NCI-H2081 treated with DMSO at 0.1 percent for 48 hours (cell line): ENCODE results near the gene MRPL2.
A peak's percentile ranks its signal among the peaks of the same experiment; 100 is the strongest.

Source experiments
- DNase-seq: peaks from one replicate; lab custom pipeline; 2025; lab: John Stamatoyannopoulos, UW

Gene MRPL2

DNA sequence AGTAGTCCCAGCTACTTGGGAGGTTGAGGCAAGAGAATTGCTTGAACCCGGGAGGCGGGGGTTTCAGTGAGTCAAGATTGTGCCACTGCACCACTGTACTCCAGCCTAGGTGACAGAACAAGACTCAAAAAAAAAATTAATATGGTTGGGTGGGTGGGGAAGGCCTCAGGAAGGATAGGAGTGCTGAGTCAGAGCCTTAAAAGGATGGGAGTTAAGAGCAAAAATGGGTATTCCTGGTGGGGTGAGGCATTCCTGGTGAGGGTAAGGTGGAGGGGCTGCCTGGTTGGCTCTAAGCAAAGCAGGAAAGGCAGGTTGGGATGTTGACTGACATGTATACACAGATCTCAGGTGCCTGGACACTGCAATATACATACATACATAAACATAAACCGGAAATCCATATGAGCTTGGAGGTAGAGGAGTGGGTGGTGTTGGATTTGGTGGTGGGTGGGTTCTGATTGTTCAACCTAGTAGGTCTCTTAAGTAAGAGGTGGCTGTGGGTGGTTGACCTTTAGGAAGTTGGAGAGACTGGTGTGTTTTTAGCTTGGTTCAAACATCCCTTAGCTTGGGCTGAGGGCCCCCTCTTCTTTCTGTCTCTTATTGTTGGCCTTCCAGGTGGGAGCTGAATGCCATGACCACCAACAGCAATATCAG lies 39.1 kb downstream of the MRPL2 start:
- DNase-seq: no peak

DNA sequence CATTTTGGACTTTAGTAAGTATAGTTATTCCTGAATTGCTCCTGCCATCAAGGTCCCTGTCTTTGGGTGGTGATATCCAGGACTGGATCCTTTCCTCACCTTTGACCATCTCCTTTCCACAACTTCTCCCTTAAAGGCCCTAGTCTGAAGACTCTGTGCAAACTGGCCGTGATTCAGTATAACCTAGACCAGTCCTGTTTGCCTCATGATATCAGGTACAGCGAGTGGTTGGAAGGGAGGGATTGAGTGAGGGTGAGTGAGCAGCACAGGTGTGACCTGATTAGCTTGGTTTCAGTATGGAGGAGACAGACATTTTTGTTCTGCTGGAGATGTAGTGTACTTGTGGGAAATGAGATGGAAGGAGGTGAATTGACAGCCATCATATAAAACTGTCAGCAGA lies 40.1 kb downstream of the MRPL2 start:
- DNase-seq: no peak

DNA sequence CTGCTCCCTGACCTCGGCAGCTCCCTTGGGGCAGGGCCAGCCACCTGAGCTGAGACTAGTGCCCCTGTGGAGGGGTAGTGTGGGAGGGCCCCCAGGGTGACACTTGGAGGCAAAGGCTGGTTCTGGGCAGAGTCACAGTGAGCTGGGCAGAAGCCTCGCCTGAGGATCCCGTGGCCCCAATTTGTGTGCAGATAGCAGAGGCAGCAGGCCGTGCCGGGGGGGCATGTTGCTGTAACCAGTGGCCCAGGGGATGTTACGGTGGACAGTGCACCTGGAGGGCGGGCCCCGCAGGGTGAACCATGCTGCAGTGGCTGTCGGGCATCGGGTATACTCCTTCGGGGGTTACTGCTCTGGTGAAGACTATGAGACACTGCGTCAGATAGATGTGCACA lies 42.3 kb downstream of the MRPL2 start:
- no peak for DNase-seq

DNA sequence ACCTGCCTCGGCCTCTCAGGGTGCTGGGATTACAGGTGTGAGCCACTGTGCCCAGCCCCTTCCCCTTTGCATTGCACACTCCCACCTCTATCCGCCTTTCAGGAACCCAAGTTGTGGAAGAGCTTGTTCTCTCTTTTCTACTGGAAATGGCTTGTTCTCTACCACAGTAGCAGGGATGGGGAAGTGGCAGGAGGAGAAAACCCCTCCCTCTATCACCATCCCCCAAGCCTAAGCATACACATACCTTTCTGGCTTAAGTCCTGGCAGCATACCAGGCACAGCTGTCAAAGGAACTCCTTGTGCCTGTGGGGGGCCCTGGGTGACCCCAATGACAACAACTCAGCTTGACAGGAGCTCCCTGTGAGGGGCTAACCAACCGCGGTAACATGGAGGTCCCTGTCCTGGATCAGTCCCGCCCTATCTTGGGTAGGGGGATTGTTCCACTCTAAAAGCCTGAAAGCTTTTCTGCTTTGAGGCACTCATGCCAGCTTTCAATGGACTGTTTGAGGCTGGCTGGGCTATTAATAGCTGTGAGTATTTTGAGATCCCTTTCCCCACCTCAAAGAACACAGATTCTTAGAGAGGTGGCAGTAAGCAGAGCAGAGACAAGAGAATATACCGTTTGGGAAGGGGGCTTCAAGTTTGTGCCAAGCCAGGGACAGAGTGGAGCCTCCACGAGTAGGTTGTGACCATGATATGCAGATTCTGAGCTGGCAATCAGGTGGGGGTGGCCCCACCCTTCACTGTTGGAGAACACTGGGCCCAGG lies 42.9 kb downstream of the MRPL2 start:
- no peak for DNase-seq

DNA sequence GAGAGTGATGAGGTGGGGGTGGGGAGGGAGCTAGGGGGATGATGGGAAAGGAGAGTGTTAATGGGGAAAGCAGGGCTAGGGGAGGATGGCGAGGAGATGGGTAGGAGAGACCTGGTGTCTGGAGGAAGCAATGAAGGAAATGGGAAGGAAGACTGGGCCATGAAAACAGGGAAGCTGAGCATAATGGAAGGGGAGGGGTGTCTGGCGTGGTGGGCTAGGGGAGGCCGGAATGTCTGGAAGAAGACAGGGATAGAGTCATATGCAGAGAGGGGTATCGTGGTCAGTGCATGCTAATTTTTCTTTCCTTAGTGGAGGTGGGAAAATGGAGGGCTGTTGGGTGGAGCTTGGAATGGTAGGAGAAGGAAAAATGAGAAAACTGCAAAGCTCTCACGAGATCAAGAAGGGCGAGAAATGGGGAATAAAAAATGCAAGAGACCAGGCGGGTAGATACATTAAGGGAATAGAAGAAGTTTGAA lies 44.8 kb downstream of the MRPL2 start:
- DNase-seq: no peak

DNA sequence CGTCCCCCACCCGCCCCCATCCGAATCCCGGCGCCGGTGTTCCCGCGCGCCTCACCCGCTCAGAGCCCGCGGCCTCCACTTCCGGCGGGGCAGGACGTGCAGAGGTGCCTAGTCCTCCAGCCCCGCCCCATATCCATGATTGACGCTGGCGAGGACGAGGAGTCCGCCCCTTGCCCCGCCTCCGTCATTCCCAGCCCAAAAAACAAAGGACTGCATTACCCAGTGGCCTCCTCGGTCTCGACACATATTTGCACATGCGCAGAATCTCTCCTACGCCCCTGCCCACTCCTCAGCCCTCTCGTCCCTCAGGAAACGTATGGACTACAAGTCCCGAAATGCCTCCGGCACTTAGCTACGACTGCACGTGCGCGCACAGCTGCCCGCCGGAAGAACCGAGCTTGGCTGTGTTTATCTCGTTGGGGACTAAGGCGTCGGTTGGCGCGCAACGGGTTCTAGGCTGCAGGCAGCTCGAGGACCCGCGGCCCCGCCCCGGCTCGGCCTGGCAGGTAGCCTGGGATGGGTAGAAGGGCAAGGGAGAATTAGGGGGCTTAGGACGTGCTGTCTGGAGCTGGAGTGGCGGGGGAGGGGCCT lies 45.3 kb downstream of the MRPL2 start, which contains the start of the genes KLHDC3 and MEA1:
Gene KLHDC3 (plus strand): TSS at position 407 of the 591 bp plus-strand sequence. CDS start 2,944 bp downstream, outside the sequence.
Gene MEA1 (minus strand): TSS at position 104 of the 591 bp plus-strand sequence. CDS start 133 bp downstream, outside the sequence.
- DNase-seq: peak; percentile 99

DNA sequence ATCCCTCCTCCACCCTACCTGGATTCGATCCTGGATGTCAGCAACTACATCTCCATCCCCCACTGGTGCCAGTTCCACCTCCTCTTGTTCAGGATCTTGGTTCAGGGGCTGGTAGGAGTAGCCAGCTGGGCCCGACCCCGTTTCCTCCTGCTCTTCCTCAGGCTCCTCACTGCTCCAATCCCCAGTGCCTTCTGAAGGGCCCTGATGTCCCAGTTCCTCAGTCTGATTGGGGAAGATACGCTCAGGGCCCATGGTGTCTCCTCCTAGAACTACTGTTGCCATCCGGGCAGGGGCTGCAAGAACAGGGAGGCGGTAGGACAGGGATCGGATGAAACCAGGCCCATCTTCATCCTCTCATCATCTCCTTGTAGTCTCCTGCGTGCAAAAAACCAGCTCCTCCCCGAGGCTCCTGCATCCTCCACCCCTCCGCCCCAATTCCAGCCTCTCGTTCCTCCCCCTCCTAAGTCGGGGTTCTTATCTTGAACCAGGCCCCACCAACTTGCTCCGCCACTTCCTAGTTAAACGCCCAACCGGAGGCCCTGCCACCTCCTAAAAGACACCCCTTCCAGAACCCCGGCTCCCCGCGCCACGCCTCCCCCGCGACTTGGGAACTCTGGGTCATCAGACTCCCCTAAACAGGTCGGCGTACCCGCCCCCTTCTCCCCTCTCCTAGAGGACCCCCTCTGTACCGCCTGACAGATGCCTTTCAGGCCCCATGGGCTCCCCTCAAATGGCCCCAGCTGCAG lies 46.0 kb downstream of the MRPL2 start:
- no peak for DNase-seq

DNA sequence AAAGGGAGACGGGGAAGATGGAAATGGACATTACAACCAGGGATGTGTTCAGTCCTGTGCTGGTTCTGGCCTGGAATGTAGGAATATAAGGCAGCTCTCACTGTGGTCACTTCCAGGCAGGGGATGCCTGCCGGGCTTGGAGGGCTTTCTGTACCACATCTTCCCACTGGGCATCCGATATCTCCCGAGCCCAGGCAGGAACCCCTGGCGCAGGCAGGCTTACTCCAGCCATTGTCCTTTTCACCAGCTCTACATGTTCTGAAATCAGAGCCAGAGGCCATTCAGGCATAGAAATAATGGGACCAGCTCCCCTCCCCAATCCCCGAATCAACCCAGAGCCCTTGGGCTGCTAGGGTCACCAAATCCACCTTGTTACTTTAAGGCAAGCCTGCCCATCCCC lies 46.9 kb downstream of the MRPL2 start:
- DNase-seq: no peak

DNA sequence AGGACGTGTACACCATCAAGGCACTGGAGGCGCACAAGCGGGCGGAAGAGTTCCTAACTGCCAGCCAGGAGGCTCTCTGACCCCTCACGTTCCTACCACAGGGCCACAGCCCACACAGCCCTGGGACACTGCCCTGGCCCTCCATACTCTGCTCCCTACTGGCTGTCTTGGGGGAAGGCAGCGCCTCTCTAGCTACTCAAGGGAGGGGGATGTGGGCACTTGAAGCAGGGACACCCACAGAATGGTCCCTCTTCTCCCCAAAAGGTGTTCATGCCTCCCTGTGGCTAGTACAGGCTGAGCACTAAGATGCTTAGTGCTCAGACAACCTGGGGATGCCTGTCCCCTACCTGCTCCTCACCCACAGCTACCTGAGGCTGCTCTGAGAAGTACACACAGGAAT lies 48.0 kb downstream of the MRPL2 start:
- DNase-seq: no peak

DNA sequence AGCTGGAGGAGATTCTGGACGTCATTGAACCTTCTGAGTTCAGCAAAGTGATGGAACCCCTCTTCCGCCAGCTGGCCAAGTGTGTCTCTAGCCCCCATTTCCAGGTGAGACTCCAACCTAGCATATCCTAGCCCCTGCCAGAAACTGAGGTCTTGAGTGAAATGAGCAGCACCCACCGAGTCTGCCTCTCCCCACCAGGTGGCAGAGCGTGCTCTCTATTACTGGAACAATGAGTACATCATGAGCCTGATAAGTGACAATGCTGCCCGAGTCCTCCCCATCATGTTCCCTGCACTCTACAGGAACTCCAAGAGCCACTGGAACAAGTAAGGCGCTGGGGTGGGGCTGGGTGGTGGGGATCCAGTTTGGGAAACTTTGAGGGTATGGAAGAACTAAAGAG lies 50.1 kb downstream of the MRPL2 start:
- DNase-seq: no peak

DNA sequence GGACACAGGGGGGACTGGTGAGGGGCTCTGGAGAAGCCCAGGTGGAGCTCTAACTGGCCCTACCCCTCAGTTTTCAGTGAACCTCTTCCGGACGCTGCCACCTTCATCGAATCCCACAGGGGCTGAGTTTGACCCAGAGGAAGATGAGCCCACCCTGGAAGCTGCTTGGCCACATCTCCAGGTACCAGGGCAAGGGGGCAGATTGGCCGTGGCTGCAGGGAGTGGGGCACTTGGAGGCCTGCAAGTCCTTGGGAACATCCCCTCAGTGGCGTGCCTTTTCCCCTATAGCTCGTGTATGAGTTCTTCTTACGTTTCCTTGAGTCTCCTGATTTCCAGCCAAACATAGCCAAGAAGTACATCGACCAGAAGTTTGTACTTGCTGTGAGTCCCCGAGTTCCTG lies 52.1 kb downstream of the MRPL2 start:
- DNase-seq: no peak

DNA sequence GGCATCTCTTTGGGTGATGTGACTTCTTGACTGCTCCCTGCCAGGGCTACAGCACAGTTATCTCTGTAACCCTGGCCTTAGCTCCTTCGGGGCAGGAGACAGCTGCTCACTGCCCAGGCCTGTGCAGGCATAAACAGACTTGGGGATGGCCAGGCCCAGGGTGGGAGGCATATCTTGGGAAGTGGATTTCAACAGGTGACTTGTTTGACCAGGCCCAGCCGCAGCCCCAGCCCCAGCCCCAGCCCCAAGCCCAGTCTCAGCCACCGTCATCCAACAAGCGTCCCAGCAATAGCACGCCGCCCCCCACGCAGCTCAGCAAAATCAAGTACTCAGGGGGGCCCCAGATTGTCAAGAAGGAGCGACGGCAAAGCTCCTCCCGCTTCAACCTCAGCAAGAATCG lies 53.0 kb downstream of the MRPL2 start:
- no peak for DNase-seq

DNA sequence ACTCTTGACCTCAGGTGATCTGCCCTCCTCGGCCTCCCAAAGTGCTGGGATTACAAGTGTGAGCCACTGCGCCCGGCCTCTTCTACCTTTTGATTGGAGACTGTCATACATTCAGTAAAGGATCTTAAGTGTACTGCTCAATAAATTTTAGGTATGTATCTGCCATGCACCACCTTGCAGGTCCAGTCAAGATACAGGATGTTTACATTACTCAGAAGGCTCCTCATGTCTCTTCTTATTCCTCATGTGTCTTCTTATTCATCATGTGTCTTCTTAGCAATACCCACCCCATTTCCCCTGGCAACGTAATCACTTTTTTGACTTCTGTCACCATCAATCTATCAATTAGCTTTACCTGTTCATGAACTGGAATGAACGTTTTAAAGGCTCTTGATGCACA lies 53.4 kb downstream of the MRPL2 start:
- no peak for DNase-seq
